Activated CD4-positive, alpha-beta T cell treated with anti-CD3 and anti-CD28 coated beads, Interleukin-2, amount 10 ng/mL, durations not matched to agents 24 days and 14 days (primary cell): ENCODE data around the gene RAB6A. TPM values are rescaled to one million over a fixed set of nuclear protein-coding genes. Genes with fewer than 3 reads are reported as not detected.
"Not testable (repeated sequence)": the region's sequence is repeated elsewhere in the genome, so short reads cannot be mapped to it uniquely, and the experiment has no call there.

Experiments
- DNase-seq: peaks from one replicate; pipeline ENCODE4 v3.0.0; 2022
- H3K27ac Mint-ChIP-seq: one replicate; pipeline ENCODE4 v1.8.0; 2022; ENCODE audit warnings: mild to moderate bottlenecking, mixed read lengths
- H3K27me3 Mint-ChIP-seq: one replicate; pipeline ENCODE4 v1.8.0; 2022; ENCODE audit warnings: mixed read lengths
- H3K36me3 Mint-ChIP-seq: one replicate; pipeline ENCODE4 v1.8.0; 2022; ENCODE audit warnings: low read depth, mild to moderate bottlenecking, mixed read lengths
- H3K4me1 Mint-ChIP-seq: one replicate; pipeline ENCODE4 v1.8.0; 2021; ENCODE audit warnings: mixed read lengths
- H3K4me3 Mint-ChIP-seq: one replicate; pipeline ENCODE4 v1.8.0; 2022; ENCODE audit warnings: mild to moderate bottlenecking, moderate library complexity, mixed read lengths
- H3K9me3 Mint-ChIP-seq: one replicate; pipeline ENCODE4 v1.8.0; 2021; ENCODE audit warnings: mixed read lengths
- intact Hi-C: fragments of 100-400 bp; cut with micrococcal nuclease; formaldehyde crosslinking; loops from one replicate; pipeline ENCODE4 v1.15.1; 2023
- total RNA-seq: library from RNA; stranded (reverse); gene quantifications from 2 replicates; pipeline ENCODE4 v1.2.3, GENCODE V29; 2022

RAB6A gene
- total RNA-seq, 1 donor from 2014 or later: 79.5 TPM

DNA sequence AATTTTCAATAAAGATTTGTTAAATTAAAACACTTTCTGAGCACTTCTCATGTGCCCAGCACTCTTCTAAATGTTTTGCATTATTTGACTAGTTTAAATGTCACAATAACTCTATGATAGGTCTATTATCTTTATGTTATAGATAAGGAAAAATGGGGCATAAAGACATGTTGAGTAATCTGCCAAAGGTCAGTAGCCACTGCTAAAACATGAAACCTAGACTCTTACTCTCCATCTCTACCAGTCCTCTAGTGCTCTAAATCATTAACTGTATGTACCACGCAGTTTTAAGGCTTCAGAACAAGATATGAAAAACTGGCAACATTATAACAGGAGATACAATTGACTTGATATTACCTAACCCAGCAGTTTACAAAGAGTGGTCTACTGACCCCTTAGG is 6.9 kb downstream of the RAB6A start:
- Mint-ChIP-seq H3K4me1 (peaks cover 36% of the 10 kb centered on the region), H3K4me3 (no peak overlapping the region), H3K27me3 (no peaks in the 10 kb centered on the region), H3K9me3 (no peaks in the 10 kb centered on the region), H3K27ac (no peak overlapping the region), H3K36me3 (peaks cover 12% of the 10 kb centered on the region)
- intact Hi-C loops: no loop called here
- DNase-seq: no peak

DNA sequence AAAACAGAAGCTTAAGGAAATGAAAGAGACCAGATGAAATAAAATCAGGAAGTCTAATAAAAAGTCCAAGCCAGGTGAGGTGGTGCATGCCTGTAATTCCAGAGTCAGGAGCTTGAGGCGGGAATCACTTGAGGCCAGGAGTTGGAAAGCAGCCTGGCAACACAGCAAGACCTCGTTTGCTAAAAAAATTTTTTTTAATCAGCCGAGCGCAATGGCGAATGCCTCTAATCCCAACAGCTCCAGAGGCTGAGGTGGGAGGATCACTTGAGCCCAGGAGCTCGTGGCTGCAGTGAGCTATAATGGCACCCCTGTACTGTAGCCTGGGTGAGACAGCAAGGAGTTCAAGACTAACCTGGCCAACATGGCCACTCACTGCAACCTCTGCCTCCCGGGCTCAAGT is 8.0 kb downstream of the RAB6A start:
- intact Hi-C loops: no loop called here
- no peaks in the 10 kb centered on the region for H3K9me3 Mint-ChIP-seq
- H3K27ac Mint-ChIP-seq: no peak overlapping the region
- no peaks in the 10 kb centered on the region for H3K27me3 Mint-ChIP-seq
- peaks cover 27% of the 10 kb centered on the region for H3K4me1 Mint-ChIP-seq
- no peak for DNase-seq
- H3K4me3 Mint-ChIP-seq: no peak overlapping the region
- peaks cover 12% of the 10 kb centered on the region for H3K36me3 Mint-ChIP-seq

DNA sequence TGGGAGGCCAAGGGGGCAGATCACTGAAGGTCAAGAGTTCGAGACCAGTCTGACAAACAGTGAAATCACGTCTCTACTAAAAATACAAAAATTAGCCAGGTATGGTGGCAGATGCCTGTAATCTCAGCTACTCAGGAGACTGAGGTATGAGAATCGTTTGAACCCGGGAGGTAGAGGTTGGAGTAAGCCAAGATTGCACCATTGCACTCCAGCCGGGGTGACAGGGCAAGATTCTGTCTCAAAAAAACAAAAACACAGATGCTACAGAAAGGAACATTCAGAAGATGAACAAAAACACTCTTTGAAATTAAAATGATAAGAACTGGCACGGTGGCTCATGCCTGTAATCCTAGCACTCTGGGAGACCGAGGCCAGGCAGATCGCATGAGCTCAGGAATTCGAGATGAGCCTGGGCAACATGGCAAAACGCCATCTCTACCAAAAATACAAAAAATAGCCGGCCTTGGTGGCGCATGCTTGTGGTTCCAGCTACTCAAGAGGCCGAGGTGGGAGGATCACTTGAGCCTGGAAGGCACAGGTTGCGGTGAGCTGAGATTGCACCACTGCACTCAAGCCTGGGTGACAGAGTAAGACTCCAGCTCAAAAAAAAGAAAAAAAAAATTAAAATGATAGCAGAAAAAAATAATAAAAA is 8.5 kb downstream of the RAB6A start:
- peaks cover 27% of the 10 kb centered on the region for H3K4me1 Mint-ChIP-seq
- H3K27ac Mint-ChIP-seq: no peak overlapping the region
- no peaks in the 10 kb centered on the region for H3K9me3 Mint-ChIP-seq
- no peak for DNase-seq
- no peaks in the 10 kb centered on the region for H3K27me3 Mint-ChIP-seq
- H3K4me3 Mint-ChIP-seq: no peak overlapping the region
- intact Hi-C loops: no loop called here
- H3K36me3 Mint-ChIP-seq: peaks cover 13% of the 10 kb centered on the region

GRCh38 chr11:73750862-73751261 is 10.0 kb downstream of the RAB6A start:
- H3K27ac Mint-ChIP-seq, H3K4me3 Mint-ChIP-seq, intact Hi-C loops: not testable (repeated sequence)

DNA sequence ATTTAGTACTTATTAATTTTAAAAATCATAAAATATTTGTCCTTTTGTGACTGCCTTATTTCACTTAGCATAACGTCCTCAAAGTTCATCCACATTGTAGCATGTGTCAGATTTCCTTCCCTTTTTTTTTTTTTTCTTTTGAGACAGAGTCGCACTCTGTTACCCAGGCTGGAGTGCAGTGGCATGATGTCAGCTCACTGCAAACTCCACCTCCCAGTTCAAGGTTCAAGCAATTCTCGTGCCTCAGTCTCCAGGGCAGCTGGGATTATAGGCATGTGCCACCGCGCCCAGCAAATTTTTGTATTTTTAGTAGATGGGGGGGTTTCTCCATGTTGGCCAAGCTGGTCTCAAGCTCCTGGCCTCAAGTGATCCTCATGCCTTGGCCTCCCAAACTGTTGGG is 10.6 kb downstream of the RAB6A start:
- Mint-ChIP-seq H3K36me3 (peaks cover 8% of the 10 kb centered on the region), H3K27me3 (no peaks in the 10 kb centered on the region), H3K4me3 (no peak overlapping the region), H3K4me1 (peaks cover 24% of the 10 kb centered on the region), H3K9me3 (no peaks in the 10 kb centered on the region), H3K27ac (no peak overlapping the region)
- no peak for DNase-seq
- intact Hi-C loops: no loop called here

More at GRCh38 chr11:73750862-73751261, 10.0 kb downstream of the RAB6A start:
- peaks cover 11% of the 10 kb centered on the region for H3K36me3 Mint-ChIP-seq
- not testable (repeated sequence) for H3K9me3 Mint-ChIP-seq, H3K27me3 Mint-ChIP-seq, DNase-seq
- H3K4me1 Mint-ChIP-seq: peaks cover 27% of the 10 kb centered on the region

DNA sequence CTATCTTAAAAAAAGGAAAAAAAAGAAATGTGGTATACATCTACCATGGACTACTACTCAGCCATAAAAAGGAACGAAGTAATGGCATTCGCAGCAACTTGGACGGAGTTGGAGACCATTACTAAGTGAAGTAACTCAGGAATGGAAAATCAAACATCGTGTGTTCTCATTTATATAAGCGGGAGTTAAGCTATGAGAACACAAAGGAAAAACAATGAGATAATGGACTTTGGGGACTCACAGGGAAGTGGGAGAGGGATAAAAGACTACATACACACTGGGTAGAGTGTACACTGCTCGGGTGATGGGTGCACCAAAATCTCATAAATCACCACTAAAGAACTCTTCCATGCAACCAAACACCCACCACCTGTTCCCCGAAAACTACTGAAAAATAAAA is 11.8 kb downstream of the RAB6A start:
- Mint-ChIP-seq H3K9me3 (no peaks in the 10 kb centered on the region), H3K4me1 (peaks cover 22% of the 10 kb centered on the region), H3K27me3 (no peaks in the 10 kb centered on the region), H3K4me3 (no peak overlapping the region), H3K36me3 (peaks cover 8% of the 10 kb centered on the region), H3K27ac (no peak overlapping the region)
- DNase-seq: no peak
- intact Hi-C loops: no loop called here

GRCh38 chr11:73748300-73748699 is 12.6 kb downstream of the RAB6A start:
- Mint-ChIP-seq H3K27me3 (no peaks in the 10 kb centered on the region), H3K9me3 (no peaks in the 10 kb centered on the region), H3K27ac (no peak overlapping the region), H3K36me3 (peaks cover 6% of the 10 kb centered on the region), H3K4me3 (no peak overlapping the region), H3K4me1 (peaks cover 21% of the 10 kb centered on the region)
- intact Hi-C loops: no loop called here
- no peak for DNase-seq

GRCh38 chr11:73747762-73748161 is 13.1 kb downstream of the RAB6A start:
- H3K9me3 Mint-ChIP-seq: no peaks in the 10 kb centered on the region
- H3K27ac Mint-ChIP-seq: no peak overlapping the region
- peaks cover 21% of the 10 kb centered on the region for H3K4me1 Mint-ChIP-seq
- H3K36me3 Mint-ChIP-seq: peaks cover 6% of the 10 kb centered on the region
- H3K4me3 Mint-ChIP-seq: no peak overlapping the region
- no peaks in the 10 kb centered on the region for H3K27me3 Mint-ChIP-seq
- intact Hi-C loops: no loop called here
- DNase-seq: no peak

DNA sequence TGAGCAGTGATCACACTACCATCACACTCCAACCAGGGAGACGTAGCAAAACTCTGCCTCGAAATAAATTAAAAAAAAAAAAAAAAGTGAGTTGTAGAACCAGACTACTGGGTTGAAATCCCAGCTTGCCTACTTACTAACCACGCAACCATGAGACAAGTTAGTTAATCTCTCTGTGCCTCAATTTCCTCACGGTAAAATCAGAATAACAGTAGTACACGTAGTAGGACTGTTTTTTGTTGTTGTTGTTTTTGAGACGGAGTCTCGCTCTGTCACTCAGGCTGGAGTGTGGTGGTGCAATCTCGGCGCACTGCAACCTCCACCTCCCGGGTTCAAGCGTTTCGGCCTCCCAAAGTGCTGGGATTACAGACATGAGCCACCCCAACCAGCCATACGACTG is 14.2 kb downstream of the RAB6A start:
- H3K4me1 Mint-ChIP-seq: peaks cover 12% of the 10 kb centered on the region
- H3K4me3 Mint-ChIP-seq: no peak overlapping the region
- DNase-seq: no peak
- intact Hi-C loops: no loop called here
- no peaks in the 10 kb centered on the region for H3K27me3 Mint-ChIP-seq
- H3K36me3 Mint-ChIP-seq: peaks cover 4% of the 10 kb centered on the region
- H3K27ac Mint-ChIP-seq: no peak overlapping the region
- H3K9me3 Mint-ChIP-seq: no peaks in the 10 kb centered on the region

DNA sequence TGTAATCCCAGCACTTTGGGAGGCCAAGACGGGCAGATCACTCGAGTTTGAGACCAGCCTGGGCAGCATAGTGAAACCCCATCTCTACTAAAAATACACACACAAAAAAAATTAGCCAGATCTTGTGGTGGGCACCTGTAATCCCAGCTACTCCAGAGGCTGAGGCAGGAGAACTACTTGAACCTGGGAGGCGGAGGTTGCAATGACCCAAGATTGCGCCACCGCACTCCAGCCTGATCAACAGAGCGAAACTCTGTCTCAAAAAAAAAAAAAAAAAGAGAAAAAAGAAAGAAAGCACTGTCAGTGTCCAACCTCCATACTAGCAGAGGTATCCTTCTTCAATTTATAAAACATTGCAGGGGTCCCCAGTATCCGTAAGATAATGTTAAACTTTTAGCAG is 17.8 kb downstream of the RAB6A start:
- DNase-seq: no peak
- H3K9me3 Mint-ChIP-seq: no peaks in the 10 kb centered on the region
- no peak overlapping the region for H3K27ac Mint-ChIP-seq
- peaks cover 4% of the 10 kb centered on the region for H3K4me1 Mint-ChIP-seq
- intact Hi-C loops: no loop called here
- no peaks in the 10 kb centered on the region for H3K27me3 Mint-ChIP-seq
- H3K4me3 Mint-ChIP-seq: no peak overlapping the region
- H3K36me3 Mint-ChIP-seq: peaks cover 3% of the 10 kb centered on the region

DNA sequence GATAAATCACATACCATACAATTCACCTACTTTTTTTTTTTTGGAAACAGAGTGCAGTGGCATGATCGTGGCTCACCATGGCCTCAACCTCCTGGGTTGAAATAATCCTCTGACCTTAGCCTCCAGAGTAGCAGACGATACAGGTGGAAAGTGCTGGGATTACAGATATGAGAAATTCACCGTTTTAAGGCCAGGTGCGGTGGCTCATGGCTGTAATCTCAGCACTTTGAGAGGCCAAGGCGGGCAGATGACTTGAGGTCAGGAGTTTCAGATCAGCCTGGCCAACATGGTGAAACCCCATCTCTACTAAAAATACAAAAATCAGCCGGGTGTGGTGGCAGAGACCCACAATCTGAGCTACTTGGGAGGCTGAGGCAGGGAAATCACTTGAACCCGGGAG is 24.9 kb downstream of the RAB6A start:
- H3K9me3 Mint-ChIP-seq, H3K27me3 Mint-ChIP-seq, H3K36me3 Mint-ChIP-seq, DNase-seq, H3K4me1 Mint-ChIP-seq, H3K4me3 Mint-ChIP-seq, H3K27ac Mint-ChIP-seq, intact Hi-C loops: not testable (repeated sequence)

GRCh38 chr11:73734993-73735392 is 25.9 kb downstream of the RAB6A start:
- H3K9me3 Mint-ChIP-seq: no peaks in the 10 kb centered on the region
- no peaks in the 10 kb centered on the region for H3K27me3 Mint-ChIP-seq
- no peaks in the 10 kb centered on the region for H3K4me1 Mint-ChIP-seq
- H3K4me3 Mint-ChIP-seq: no peak overlapping the region
- DNase-seq: no peak
- intact Hi-C loops: no loop called here
- no peak overlapping the region for H3K27ac Mint-ChIP-seq
- H3K36me3 Mint-ChIP-seq: peaks cover 14% of the 10 kb centered on the region

GRCh38 chr11:73734011-73734410 is 26.9 kb downstream of the RAB6A start:
- H3K9me3 Mint-ChIP-seq, intact Hi-C loops, H3K4me3 Mint-ChIP-seq, H3K4me1 Mint-ChIP-seq, DNase-seq, H3K27me3 Mint-ChIP-seq, H3K27ac Mint-ChIP-seq: not testable (repeated sequence)
- peaks cover 24% of the 10 kb centered on the region for H3K36me3 Mint-ChIP-seq

DNA sequence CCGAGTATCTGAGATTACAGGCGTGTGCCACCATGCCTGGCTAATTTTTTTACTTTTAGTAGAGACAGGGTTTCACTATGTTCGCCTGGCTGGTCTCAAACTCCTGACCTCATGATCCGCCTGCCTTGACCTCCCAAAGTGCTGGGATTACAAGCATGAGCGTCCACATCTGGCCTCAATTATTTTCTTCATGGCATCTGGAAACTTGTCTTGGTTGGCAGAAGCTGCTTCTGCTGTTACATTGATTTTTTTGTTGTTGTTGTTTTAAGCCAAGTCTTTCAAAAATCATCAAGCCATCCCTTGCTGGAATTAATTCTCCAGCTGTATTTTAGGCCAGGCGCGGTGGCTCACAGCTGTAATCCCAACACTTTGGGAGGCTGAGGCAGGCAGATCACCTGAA is 27.9 kb downstream of the RAB6A start:
- H3K9me3 Mint-ChIP-seq, intact Hi-C loops, H3K27me3 Mint-ChIP-seq, H3K27ac Mint-ChIP-seq, H3K4me1 Mint-ChIP-seq, DNase-seq, H3K4me3 Mint-ChIP-seq: not testable (repeated sequence)
- H3K36me3 Mint-ChIP-seq: peaks cover 30% of the 10 kb centered on the region

- peaks cover 37% of the 10 kb centered on the region for H3K36me3 Mint-ChIP-seq
Observed at GRCh38 chr11:73729594-73730206, 31.2 kb downstream of the RAB6A start.

More at GRCh38 chr11:73729594-73730206, 31.2 kb downstream of the RAB6A start:
- Mint-ChIP-seq H3K4me1 (peaks cover 16% of the 10 kb centered on the region), H3K9me3 (peaks cover 10% of the 10 kb centered on the region), H3K27me3 (no peaks in the 10 kb centered on the region), H3K27ac (no peak overlapping the region), H3K4me3 (no peak overlapping the region)
- intact Hi-C loops: no loop called here
- no peak for DNase-seq
